HepG2 (cell line): ENCODE data around the gene FAM174B.

Experiments used
- ELF1 ChIP-seq: sonication (generic); formaldehyde crosslinking; IDR thresholded peaks from 2 replicates; pipeline ENCODE4 v1.4.0; 2020; ENCODE audit warnings: missing genetic modification reagents
- RFX5 ChIP-seq: IDR thresholded peaks from 2 replicates; pipeline ENCODE4 v1.6.1; 2011; ENCODE audit warnings: low read depth, low read length, improper control_type of control experiment
- SIN3A ChIP-seq: IDR thresholded peaks from 2 replicates; pipeline ENCODE4 v1.6.1; 2011; ENCODE audit warnings: low read depth, mild to moderate bottlenecking, control low read depth, low read length, borderline replicate concordance

DNA sequence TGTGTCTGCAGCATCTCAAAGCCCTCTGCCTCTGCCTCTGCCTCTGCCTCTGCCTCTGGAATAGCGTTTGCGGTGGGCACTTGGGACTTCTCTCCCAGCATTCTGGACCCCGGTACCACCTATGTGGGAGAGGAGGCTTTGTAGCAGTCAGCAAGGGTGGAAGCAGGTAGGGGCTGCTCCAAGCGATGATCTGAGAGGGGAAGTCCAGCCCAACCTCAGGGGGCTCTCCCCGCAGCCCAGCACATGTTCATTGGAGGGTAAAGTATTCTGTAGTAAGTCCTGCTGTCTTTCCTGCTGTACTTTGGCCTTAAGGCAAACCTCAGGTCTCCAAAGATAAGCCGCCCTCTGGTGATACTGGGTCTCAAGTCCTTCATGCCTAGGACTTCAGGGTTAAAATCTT lies 68.6 kb downstream of the FAM174B start:
- no peak for TF ChIP-seq ELF1 (CRISPR knock-in tag)
- no peak for TF ChIP-seq RFX5
- no peak for TF ChIP-seq SIN3A
